H1 (cell line): ENCODE results near the gene PJA1. TPM values are rescaled to one million over a fixed set of nuclear protein-coding genes. Genes with fewer than 3 reads are reported as not detected.
A peak's percentile ranks its signal among the peaks of the same experiment; 100 is the strongest.

Experiments
- CTCF ChIA-PET: fragments of 300-600 bp; sonication (Branson Sonifier 250); formaldehyde crosslinking; loops from one replicate; lab custom pipeline; 2021; ENCODE audit not compliant: partially characterized antibody; lab: Charles Lee
- POLR2A ChIA-PET: fragments of 300-600 bp; sonication (Branson Sonifier 250); formaldehyde crosslinking; loops from one replicate; lab custom pipeline; 2021; ENCODE audit warnings: inconsistent platforms; ENCODE audit not compliant: partially characterized antibody; lab: Charles Lee
- DNase-seq, 2 experiments: peaks; one replicate each; pipeline versions ENCODE4 v3.0.0 to v3.0.0-alpha.2; 2010 to 2022; ENCODE audit warnings: low spot score in 2 of 2, low read depth in 1 of 2, mixed read lengths in 1 of 2
- FAIRE-seq: peaks from 2 replicates; lab custom pipeline; 2011; peaks lifted over from hg19 to GRCh38; lab: Jason Lieb, UNC
- H2AFZ ChIP-seq: 2 replicates; pipeline ENCODE4 v1.8.1; 2012; ENCODE audit warnings: low read length, inconsistent platforms
- H2AK5ac ChIP-seq: 2 replicates; pipeline ENCODE4 v1.6.1; 2013; ENCODE audit warnings: low read depth, low read length
- H2BK120ac ChIP-seq: replicated peaks from 2 replicates; pipeline ENCODE3; 2013; ENCODE audit warnings: low read depth, low read length, inconsistent platforms
- H2BK12ac ChIP-seq: 2 replicates; pipeline ENCODE4 v1.6.1; 2013; ENCODE audit warnings: low read depth, low read length
- H2BK15ac ChIP-seq: 2 replicates; pipeline ENCODE4 v1.6.1; 2013; ENCODE audit warnings: low read length
- H2BK20ac ChIP-seq: 2 replicates; pipeline ENCODE4 v1.6.1; 2013; ENCODE audit warnings: low read length
- H2BK5ac ChIP-seq: 2 replicates; pipeline ENCODE4 v1.6.1; 2013; ENCODE audit warnings: low read depth, low read length
- H3K14ac ChIP-seq: 2 replicates; pipeline ENCODE4 v1.6.1; 2013; ENCODE audit warnings: inconsistent platforms; ENCODE audit not compliant: insufficient read length
- H3K18ac ChIP-seq: 2 replicates; pipeline ENCODE4 v1.6.1; 2013; ENCODE audit warnings: low read length; ENCODE audit errors: extremely low read depth
- H3K23ac ChIP-seq: 2 replicates; pipeline ENCODE4 v1.6.1; 2013; ENCODE audit warnings: inconsistent platforms; ENCODE audit not compliant: insufficient read length
- H3K23me2 ChIP-seq: 2 replicates; pipeline ENCODE4 v1.6.1; 2013; ENCODE audit warnings: low read depth, low read length
- H3K27ac ChIP-seq: 2 replicates; pipeline ENCODE4 v1.6.1; 2011; ENCODE audit warnings: low read depth, low read length, inconsistent platforms
- H3K27me3 ChIP-seq, 4 experiments: replicated peaks in 1 of 4; 1 replicate in 1 of 4; 2 replicates in 3 of 4; pipeline versions ENCODE4 v1.6.1 to v1.8.1; 2011 to 2013; ENCODE audit warnings: low read length in 3 of 4, mild to moderate bottlenecking in 3 of 4, inconsistent platforms in 2 of 4, mixed read lengths in 2 of 4, moderate library complexity in 1 of 4; ENCODE audit not compliant: control insufficient read depth in 3 of 4, insufficient read depth in 3 of 4; ENCODE audit errors: extremely low read depth in 1 of 4
- H3K36me3 ChIP-seq, 4 experiments: 2 replicates each; pipeline versions ENCODE4 v1.6.1 to v1.8.1; 2011 to 2013; ENCODE audit warnings: mild to moderate bottlenecking in 4 of 4, low read length in 3 of 4, moderate library complexity in 2 of 4, control low read depth in 1 of 4, inconsistent platforms in 1 of 4; ENCODE audit not compliant: insufficient read depth in 4 of 4, control insufficient read depth in 2 of 4
- H3K4ac ChIP-seq: replicated peaks from 2 replicates; pipeline ENCODE3; 2013; ENCODE audit warnings: low read length, low read depth, mixed read lengths, inconsistent platforms; ENCODE audit not compliant: insufficient read length
- H3K4me1 ChIP-seq, 4 experiments: replicated peaks in 1 of 4; 1 replicate in 1 of 4; 2 replicates in 3 of 4; pipeline versions ENCODE4 v1.6.1 to v1.8.1; 2011 to 2013; ENCODE audit warnings: low read length in 3 of 4, inconsistent platforms in 2 of 4, mixed read lengths in 1 of 4; ENCODE audit not compliant: insufficient read depth in 4 of 4, control insufficient read depth in 3 of 4
- H3K4me2 ChIP-seq, 2 experiments: 2 replicates each; pipeline versions ENCODE4 v1.6.1 to v1.8.1; 2011 to 2013; ENCODE audit warnings: low read depth in 2 of 2, low read length in 2 of 2, control low read depth in 1 of 2, inconsistent platforms in 1 of 2, mild to moderate bottlenecking in 1 of 2; ENCODE audit not compliant: insufficient read depth in 1 of 2
- H3K4me3 ChIP-seq, 4 experiments: fragments of 200-600, 300-600 bp in 1 of 4; sonication (generic), shearing (Covaris generic), sonication (Bioruptor Twin) in 1 of 4; 2 replicates each; pipeline versions ENCODE4 v1.5.1 to v1.8.1; 2011 to 2016; ENCODE audit warnings: low read length in 4 of 4, low read depth in 3 of 4, control low read depth in 2 of 4, inconsistent platforms in 2 of 4, mild to moderate bottlenecking in 2 of 4, mixed read lengths in 1 of 4, moderate library complexity in 1 of 4; ENCODE audit not compliant: insufficient read depth in 2 of 4; ENCODE audit errors: extremely low read depth in 1 of 4
- H3K56ac ChIP-seq: replicated peaks from 2 replicates; pipeline ENCODE3; 2013; ENCODE audit warnings: low read depth, mild to moderate bottlenecking, mixed read lengths, low read length, inconsistent platforms; ENCODE audit not compliant: insufficient read length
- H3K79me1 ChIP-seq: 2 replicates; pipeline ENCODE4 v1.6.1; 2013; ENCODE audit warnings: low read depth, low read length, control low read depth
- H3K79me2 ChIP-seq, 2 experiments: 2 replicates each; pipeline versions ENCODE4 v1.6.1 to v1.8.1; 2012 to 2013; ENCODE audit warnings: low read length in 2 of 2, mild to moderate bottlenecking in 2 of 2, inconsistent platforms in 1 of 2; ENCODE audit not compliant: insufficient read depth in 2 of 2, control insufficient read depth in 1 of 2
- H3K9ac ChIP-seq, 4 experiments: replicated peaks in 1 of 4; 1 replicate in 1 of 4; 2 replicates in 3 of 4; pipeline versions ENCODE4 v1.6.1 to v1.8.1; 2011 to 2013; ENCODE audit warnings: low read depth in 3 of 4, low read length in 3 of 4, control low read depth in 2 of 4, mild to moderate bottlenecking in 2 of 4, moderate library complexity in 2 of 4, inconsistent platforms in 1 of 4; ENCODE audit errors: extremely low read depth in 1 of 4
- H3K9me3 ChIP-seq, 2 experiments: 2 replicates each; pipeline versions ENCODE4 v1.6.1 to v1.8.1; 2012 to 2013; ENCODE audit warnings: mild to moderate bottlenecking in 2 of 2, moderate library complexity in 2 of 2, control low read depth in 1 of 2, inconsistent platforms in 1 of 2, low read depth in 1 of 2, low read length in 1 of 2, mixed read lengths in 1 of 2; ENCODE audit not compliant: insufficient read depth in 2 of 2
- H4K20me1 ChIP-seq, 2 experiments: replicated peaks in 1 of 2; 2 replicates each; pipeline versions ENCODE3 to v1.8.1; 2011 to 2013; ENCODE audit warnings: inconsistent platforms in 2 of 2, low read length in 2 of 2, mild to moderate bottlenecking in 1 of 2; ENCODE audit not compliant: insufficient read depth in 2 of 2, control insufficient read depth in 1 of 2
- H4K5ac ChIP-seq: 2 replicates; pipeline ENCODE4 v1.6.1; 2013; ENCODE audit warnings: low read length, low read depth, mixed read lengths, inconsistent platforms; ENCODE audit not compliant: insufficient read length
- H4K8ac ChIP-seq: 2 replicates; pipeline ENCODE4 v1.8.0; 2013; ENCODE audit warnings: mild to moderate bottlenecking, moderate library complexity, low read length, inconsistent platforms; ENCODE audit not compliant: insufficient read depth; ENCODE audit errors: extremely low read depth
- H4K91ac ChIP-seq: replicated peaks from 2 replicates; pipeline ENCODE3; 2013; ENCODE audit warnings: low read length, mixed read lengths, inconsistent platforms; ENCODE audit not compliant: insufficient read length
- EZH2 ChIP-seq: fragments of 200-600 bp; sonication (generic); IDR thresholded peaks from 2 replicates; pipeline ENCODE4 v1.7.1; 2012; ENCODE audit warnings: low read depth, mild to moderate bottlenecking, moderate library complexity, low read length, inconsistent platforms; ENCODE audit not compliant: severe bottlenecking
- WGBS, 2 experiments: shearing (Covaris generic) in 1 of 2; methylation state at CpG; one replicate each; pipeline versions ENCODE4 v1.1.6 to v1.1.7; 2013 to 2015; ENCODE audit warnings: low lambda C conversion rate in 2 of 2, mixed read lengths in 2 of 2, inconsistent platforms in 1 of 2, low coverage in 1 of 2, missing lambda C conversion rate in 1 of 2; ENCODE audit not compliant: insufficient replicate concordance in 2 of 2, insufficient coverage in 1 of 2, insufficient read length in 1 of 2; ENCODE audit errors: extremely low coverage in 1 of 2, missing lambda C conversion rate in 1 of 2; 5-methylcytosine and 5-hydroxymethylcytosine counted together
- polyA plus RNA-seq, 7 experiments: library from polyadenylated mRNA; depleted of rRNA in 3 of 7; stranded (reverse) in 5 of 7; unstranded in 2 of 7; fragments of >200 nt in 5 of 7; fragments of 200-250 nt in 2 of 7; gene quantifications; 1 replicate in 5 of 7; 2 replicates in 1 of 7; 4 replicates in 1 of 7; pipeline versions ENCODE4 v1.2.1 to v1.2.3, GENCODE V29; 2011 to 2013; ENCODE audit warnings: missing spikeins in 2 of 7, mixed read lengths in 2 of 7
- total RNA-seq: library from RNA; stranded (reverse); fragmentation: NEBNext Ultra II Directional; extraction: Animal tissue kit (Norgen Biotek cat#: 25700); gene quantifications from 2 replicates; pipeline ENCODE4 v1.2.1, GENCODE V29; 2021

The PJA1 gene
- total and polyA plus RNA-seq, 2 of the 8 experiments (the other 6 are each of a cell fraction or from before 2014, with no cell fraction given) = 25.7 to 37.0 TPM

GRCh38 chrX:69142788-69143469 is 22.3 kb downstream of the PJA1 start:
- Histone ChIP-seq H3K14ac (no peak overlapping the region), H3K4me1 (peaks cover 0 to 18% (median 2%) of the 10 kb centered on the region in 4 experiments), H3K4me2 (no peak overlapping the region), H3K18ac (no peak overlapping the region), H3K79me1 (no peaks in the 10 kb centered on the region), H2BK20ac (0 out of 2 replicates have a peak overlapping the region, but pooled peaks have one; percentile 48), H3K36me3 (no peaks in the 10 kb centered on the region), H3K4me3 (no peak overlapping the region), H2BK12ac (no peak overlapping the region), H2AK5ac (no peak overlapping the region), H3K56ac (no peak overlapping the region), H3K27ac (no peak overlapping the region), H4K20me1 (no peaks in the 10 kb centered on the region), H3K9ac (no peak overlapping the region), H3K9me3 (no peaks in the 10 kb centered on the region), H4K5ac (no peak overlapping the region), H2BK120ac (no peak overlapping the region), H4K91ac (no peak overlapping the region), H3K4ac (no peak overlapping the region), H2AFZ (no peak overlapping the region), H2BK15ac (no peak overlapping the region), H3K79me2 (no peaks in the 10 kb centered on the region), H2BK5ac (no peak overlapping the region), H3K23ac (no peak overlapping the region), H4K8ac (no peak overlapping the region), H3K27me3 (no peaks in the 10 kb centered on the region), H3K23me2 (no peaks in the 10 kb centered on the region)
- FAIRE-seq (no peak), DNase-seq (no peak)
- no peak for TF ChIP-seq EZH2
- 69% methylated on average over 3 of the region's 12 CpGs; no CpG with 5 or more reads in 1 of the 2 experiments for WGBS, 2 experiments
- ChIA-PET CTCF (interaction anchor here (0.8 kb wide), 1 partner anchor 9 kb away, joined by 4 read pairs; no protein-coding TSS in a partner anchor), POLR2A (interaction anchor here (0.6 kb wide), 1 partner anchor 399 kb away, joined by 3 read pairs; no protein-coding TSS in a partner anchor)
